Motor neuron (in vitro differentiated cells): Measurements from ENCODE around the gene SMIM22. TPM values are rescaled to one million over a fixed set of nuclear protein-coding genes. Genes with fewer than 3 reads are reported as not detected.

Experiments
- ATAC-seq, 8 experiments: fragments of 200-7000 bp; cut with Tn5 transposase; replicated peaks in 6 of 8; 2 replicates each; pipeline ENCODE4 v1.8.0; 2021; ENCODE audit warnings: mild to moderate bottlenecking in 8 of 8, moderate library complexity in 8 of 8
- H3K27ac ChIP-seq, 2 donors: fragments of 250-450 bp; sonication (Bioruptor Pico); 2 replicates each; pipeline ENCODE4 v1.9.0; 2021; ENCODE audit warnings: antibody characterized with exemption in 2 of 2, mild to moderate bottlenecking in 2 of 2, moderate library complexity in 1 of 2
- H3K4me1 ChIP-seq, 2 donors: fragments of 250-450 bp; sonication (Bioruptor Pico); replicated peaks in 1 of 2; 2 replicates each; pipeline ENCODE4 v1.6.1; 2021; ENCODE audit warnings: antibody characterized with exemption in 2 of 2, mild to moderate bottlenecking in 2 of 2, moderate library complexity in 1 of 2
- H3K4me3 ChIP-seq, 5 donors: fragments of 250-450 bp; sonication (Bioruptor Pico); 2 replicates each; pipeline ENCODE4 v1.9.0; 2021; ENCODE audit warnings: antibody characterized with exemption in 5 of 5, mild to moderate bottlenecking in 5 of 5, moderate library complexity in 4 of 5
- WGBS, 10 experiments: fragments of 450-650 bp; shearing (Covaris generic); methylation state at CpG; one replicate each; pipeline ENCODE4 v1.0.0; 2022; 5-methylcytosine and 5-hydroxymethylcytosine counted together
- in situ Hi-C, 9 experiments: fragments of 400-800 bp; cut with MboI; loops; one replicate each; pipeline ENCODE4 v1.15.0; 2021; ENCODE audit warnings: low sequenced_read_pairs in 9 of 9, low pct_unique_long_range_greater_than_20kb in 2 of 9; ENCODE audit not compliant: unreplicated experiment in 9 of 9
- total RNA-seq, 8 experiments: library from RNA; unstranded; fragments of 300-600 nt; gene quantifications; 2 replicates each; pipeline versions ENCODE4 v1.2.3 to v1.2.4, GENCODE V29; 2022

SMIM22 gene
- total RNA-seq, 8 experiments from 2014 or later: 0.71 to 2.1 (median 0.98) TPM; not detected in 1

DNA sequence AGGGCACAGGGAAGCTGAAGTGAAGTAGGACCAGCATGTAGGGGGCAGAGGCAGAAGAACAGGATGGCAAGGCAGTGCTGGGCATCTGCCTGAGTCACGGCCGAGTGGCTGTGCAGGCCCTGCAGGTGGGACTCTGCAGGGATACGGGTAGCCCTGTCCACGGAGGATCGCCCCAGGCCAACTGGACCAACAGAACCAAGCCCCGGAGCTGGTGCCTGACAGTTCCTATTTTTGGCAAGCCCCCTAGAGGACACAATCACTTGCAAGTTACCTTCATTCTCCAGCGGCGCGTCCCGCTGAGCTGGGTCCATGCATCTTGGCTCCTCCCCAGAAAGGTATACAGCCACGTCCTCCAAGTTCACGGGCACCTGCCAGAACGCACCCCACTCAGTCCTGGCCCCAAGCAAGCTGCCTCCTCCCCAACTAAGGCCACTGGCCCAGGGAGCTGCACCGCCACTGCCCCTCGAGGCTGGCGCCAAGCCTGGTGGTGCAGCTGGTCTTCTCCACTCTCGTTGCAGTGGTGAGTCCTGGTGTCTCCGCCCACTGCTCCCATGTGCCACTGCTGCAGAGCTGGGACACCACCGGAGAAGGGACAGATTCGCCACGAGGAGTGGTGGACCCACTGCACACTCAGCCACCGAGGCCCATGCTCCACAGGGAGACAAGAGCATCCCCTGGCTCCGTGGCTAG, 34.8 kb upstream of the SMIM22 start:
- in situ Hi-C loops: no loop called here

DNA sequence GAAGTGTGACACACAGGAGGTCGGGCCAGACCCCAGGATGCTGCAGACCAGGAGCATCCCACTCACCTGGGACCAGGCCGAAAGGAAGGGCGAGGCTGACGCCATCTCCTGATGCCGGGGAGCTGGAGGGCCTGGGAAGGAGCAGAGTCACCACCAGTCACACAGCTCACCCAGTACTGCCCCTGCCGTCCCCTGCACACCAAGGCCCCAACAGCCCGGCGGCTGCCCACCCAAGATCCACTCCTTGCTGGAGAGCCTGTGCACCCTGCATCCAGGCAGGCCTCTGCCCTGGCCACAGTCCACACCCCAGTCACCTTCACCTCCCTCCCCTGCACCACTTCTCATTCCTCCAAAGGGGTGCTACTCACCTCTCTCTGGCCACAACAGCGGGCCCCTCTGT, 33.0 kb upstream of the SMIM22 start:
- no peak for ATAC-seq
- in situ Hi-C loops: no loop called here
- Histone ChIP-seq H3K4me1 (peaks cover 5 to 7% of the 10 kb centered on the region in 2 donors), H3K4me3 (no peak overlapping the region), H3K27ac (no peak overlapping the region)
- WGBS, 10 experiments: 40 to 100% (median 100%) methylated on average over 1 of the region's 9 CpGs; no CpG with 5 or more reads in 6 of the 10 experiments

More for the DNA sequence above, 34.8 kb upstream of the SMIM22 start:
- H3K4me3 ChIP-seq: no peak overlapping the region
- 97 to 100% (median 98%) methylated on average over 1 to 11 of the region's 23 CpGs; no CpG with 5 or more reads in 7 of the 10 experiments for WGBS, 10 experiments
- H3K27ac ChIP-seq: no peak overlapping the region
- H3K4me1 ChIP-seq: no peaks in the 10 kb centered on the region
- no peak for ATAC-seq

DNA sequence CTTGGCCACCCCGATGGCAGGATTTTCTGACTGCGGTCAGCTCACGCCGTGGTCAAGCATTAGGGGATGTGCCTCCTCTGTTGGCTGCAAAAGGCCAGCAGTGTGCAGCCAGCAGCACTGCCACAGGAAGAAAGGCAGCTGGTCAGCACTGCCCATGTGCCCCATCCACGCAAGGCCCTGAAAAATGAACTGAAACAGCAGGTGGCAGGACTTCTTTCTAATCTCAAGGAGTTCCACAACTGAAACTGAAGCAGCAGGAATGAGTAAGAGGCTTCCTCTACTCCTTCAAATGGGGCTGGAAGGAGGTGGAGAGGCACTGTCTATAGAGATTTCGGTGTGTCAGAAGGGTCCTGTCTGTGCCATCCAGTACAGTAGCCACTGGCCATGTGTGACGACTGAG, 31.4 kb upstream of the SMIM22 start:
- H3K27ac ChIP-seq: no peak overlapping the region
- peaks cover 7 to 8% of the 10 kb centered on the region in 2 donors for H3K4me1 ChIP-seq
- no peak for ATAC-seq
- WGBS, 10 experiments: 83 to 100% (median 90%) methylated on average over 1 to 6 of the region's 7 CpGs; no CpG with 5 or more reads in 3 of the 10 experiments
- in situ Hi-C loops: no loop called here
- no peak overlapping the region for H3K4me3 ChIP-seq

DNA sequence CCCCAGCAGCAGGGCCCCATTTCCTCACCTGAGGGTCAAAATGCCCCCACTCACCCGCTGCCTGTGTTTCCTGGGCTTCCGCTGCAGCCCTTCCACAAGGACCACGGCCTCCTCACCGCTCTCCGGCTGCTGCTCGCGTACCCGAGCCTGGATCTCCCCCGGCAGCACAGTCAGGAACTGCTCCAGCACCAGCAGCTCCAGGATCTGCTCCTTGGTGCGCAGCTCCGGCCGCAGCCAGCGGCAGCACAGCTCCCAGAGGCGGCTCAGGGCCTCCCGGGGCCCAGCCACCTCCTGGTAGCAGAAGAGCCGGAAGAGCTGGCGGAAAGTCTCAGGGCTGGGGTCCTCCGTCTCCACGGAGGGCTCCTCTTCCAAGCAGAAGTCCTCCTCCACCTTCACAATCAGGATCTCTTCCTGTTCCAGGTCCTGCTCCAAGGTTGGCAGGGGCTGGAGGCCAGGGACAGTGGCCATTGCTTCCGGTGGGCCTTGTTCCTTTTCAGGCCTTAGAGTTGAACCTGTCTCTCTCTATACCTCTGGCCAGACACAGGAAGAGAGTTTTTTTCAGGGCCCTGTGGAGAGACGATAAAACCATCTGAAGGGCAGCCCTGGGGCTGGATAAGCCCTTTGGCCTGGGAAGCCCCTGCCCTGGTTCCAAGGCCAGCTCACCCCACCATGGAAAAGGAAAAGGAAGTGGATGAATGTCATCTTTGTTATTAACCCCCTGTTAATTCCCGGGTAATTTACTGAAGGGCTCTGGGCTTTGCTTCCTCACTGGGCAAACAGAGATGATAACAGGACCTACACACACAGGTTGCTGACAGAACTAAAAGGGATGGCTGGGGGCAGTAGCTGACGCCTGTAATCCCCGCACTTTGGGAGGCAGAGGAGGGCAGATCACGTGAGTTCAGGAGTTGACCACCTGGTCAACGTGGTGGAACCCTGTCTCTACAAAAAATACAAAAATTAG, 29.4 kb upstream of the SMIM22 start:
- H3K4me1 ChIP-seq: peaks cover 7 to 12% of the 10 kb centered on the region in 2 donors
- peak overlapping the region; percentile 74 to 95 (median 92) for H3K4me3 ChIP-seq
- in situ Hi-C loops: no loop called here
- 0 to 93% (median 50%) methylated on average over 1 to 17 of the region's 26 CpGs; no CpG with 5 or more reads in 1 of the 10 experiments for WGBS, 10 experiments
- ATAC-seq: no peak
- peak overlapping the region in 1 of 2 donors; percentile 52 for H3K27ac ChIP-seq

DNA sequence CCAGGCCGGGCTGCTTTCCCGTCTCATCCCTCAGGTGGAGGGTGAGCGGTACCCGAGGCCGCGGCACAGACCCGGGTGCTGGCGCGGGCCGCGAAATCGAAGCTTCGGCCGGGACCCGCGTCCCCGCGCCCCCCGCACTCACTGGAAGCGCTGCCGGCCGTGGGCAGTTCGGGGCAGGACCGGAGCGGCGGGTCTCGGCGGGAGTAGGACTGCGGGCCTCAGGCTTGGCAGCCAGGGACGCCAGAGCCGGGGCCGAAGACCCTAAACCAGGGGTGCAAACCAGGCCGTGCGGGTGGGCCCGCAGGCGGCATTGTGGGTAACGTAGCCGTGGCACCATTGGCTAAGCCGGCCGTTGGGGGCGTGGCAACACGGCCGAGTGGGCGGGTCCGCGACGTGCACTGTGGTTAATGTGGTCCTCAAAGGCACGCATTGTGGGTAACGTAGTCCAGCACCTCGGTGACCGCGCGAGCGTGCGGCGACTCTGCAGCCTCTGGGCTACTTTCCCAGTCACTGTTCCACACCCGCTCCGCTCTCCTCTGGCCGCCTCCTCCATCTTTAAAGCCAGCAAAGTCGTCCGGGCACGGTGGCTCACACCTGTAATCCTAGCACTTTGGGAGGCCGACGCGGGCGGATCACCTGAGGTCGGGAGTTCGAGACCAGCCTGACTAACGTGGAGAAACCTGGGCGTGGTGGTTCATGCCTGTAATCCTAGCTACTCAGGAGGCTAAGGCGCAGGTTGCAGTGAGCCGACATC, 28.1 kb upstream of the SMIM22 start, which contains the start of gene ZNF500:
ZNF500 (minus strand) TSS at position 288 of the 754 bp plus-strand sequence. CDS start 1,184 bp downstream, outside the sequence.
- ATAC-seq: peak; percentile 84 to 93 (median 91)
- in situ Hi-C loops: no loop called here
- H3K4me1 ChIP-seq: peaks cover 7 to 12% of the 10 kb centered on the region in 2 donors
- 6 to 100% (median 36%) methylated on average over 1 to 25 of the region's 72 CpGs; no CpG with 5 or more reads in 2 of the 10 experiments for WGBS, 10 experiments
- peak within 1 kb of the TSS; percentile 74 to 95 (median 92) for H3K4me3 ChIP-seq
- peak within 1 kb of the TSS; percentile 52 to 81 for H3K27ac ChIP-seq

DNA sequence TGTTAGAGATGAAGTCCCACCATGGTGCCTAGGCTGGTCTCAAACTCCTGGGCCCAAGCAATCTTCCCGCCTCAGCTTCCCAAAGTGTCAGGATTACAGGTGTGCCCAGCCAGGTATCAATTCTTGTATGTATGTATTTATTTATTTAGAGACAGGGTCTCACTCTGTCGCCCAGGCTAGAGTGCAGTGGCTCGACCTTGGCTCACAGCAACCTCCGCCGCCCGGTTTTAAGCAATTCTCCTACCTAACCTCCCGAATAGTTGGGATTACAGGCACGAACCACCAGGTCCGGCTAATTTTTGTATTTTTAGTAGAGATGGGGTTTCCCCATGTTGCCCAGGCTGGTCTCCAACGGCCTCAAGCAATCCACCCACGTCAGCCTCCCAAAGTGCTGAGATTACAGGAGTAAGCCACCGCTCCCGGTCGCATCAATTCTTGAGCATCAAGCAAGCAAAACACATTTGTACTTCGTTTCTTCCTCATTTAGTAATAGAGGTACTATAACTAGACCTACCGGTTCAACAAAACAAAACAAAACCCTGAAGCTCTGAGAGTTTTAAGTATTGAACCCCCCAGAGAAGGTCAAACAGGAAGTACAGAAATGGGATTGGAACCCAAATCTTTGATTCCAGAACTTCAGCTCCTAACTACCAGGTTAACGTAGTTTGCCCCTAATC, 27.2 kb upstream of the SMIM22 start:
- peak in 2 of 8 experiments; percentile 1 to 2 for ATAC-seq
- WGBS, 10 experiments: 20 to 79% (median 50%) methylated on average over 1 to 11 of the region's 17 CpGs
- Histone ChIP-seq H3K4me3 (peak overlapping the region; percentile 34 to 44 (median 37)), H3K4me1 (peaks cover 7 to 12% of the 10 kb centered on the region in 2 donors), H3K27ac (peak overlapping the region in 1 of 2 donors; percentile 66)
- in situ Hi-C loops: no loop called here

DNA sequence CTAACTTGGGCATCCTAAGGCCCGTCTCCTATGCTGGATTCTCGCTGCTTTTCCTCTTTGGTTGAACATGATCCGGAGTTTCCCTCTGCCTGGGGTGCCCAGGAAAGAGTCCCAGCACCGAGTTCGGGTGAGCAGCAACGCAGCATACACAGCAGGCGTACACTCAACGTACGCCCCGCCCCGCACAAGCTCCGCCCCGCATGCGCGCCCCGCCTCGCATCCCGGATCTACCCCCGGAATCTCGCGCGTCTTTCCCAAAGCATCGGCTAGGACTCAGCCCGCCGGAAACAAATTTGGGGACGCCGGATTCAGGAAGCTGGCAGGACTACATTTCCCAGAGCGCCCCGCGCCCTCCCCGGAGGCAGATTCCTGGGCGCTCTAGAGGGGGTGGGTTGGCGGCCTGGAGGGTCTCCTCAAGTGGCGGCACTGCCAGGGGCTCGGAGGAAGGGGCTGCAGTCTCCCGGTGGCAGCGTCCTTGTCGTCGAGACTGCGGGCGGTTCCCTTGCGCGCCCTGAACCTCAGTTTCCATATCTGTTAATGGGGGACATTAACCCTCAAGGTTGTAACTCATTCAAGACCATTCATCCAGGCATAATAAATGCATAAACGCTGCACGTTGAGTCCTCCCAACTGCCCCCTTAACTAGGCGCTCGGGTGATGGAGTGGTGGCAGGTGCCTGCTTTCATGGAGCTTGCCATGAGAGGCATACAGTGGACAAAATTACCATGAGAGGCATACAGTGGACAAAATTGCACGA, 26.4 kb upstream of the SMIM22 start:
- peak overlapping the region; percentile 34 to 44 (median 37) for H3K4me3 ChIP-seq
- in situ Hi-C loops: no loop called here
- ATAC-seq: peak; percentile 77 to 87 (median 84)
- WGBS, 10 experiments: 0 to 50% (median 23%) methylated on average over 1 to 12 of the region's 48 CpGs; no CpG with 5 or more reads in 2 of the 10 experiments
- peak overlapping the region; percentile 34 to 74 for H3K27ac ChIP-seq
- peaks cover 7 to 12% of the 10 kb centered on the region in 2 donors for H3K4me1 ChIP-seq

DNA sequence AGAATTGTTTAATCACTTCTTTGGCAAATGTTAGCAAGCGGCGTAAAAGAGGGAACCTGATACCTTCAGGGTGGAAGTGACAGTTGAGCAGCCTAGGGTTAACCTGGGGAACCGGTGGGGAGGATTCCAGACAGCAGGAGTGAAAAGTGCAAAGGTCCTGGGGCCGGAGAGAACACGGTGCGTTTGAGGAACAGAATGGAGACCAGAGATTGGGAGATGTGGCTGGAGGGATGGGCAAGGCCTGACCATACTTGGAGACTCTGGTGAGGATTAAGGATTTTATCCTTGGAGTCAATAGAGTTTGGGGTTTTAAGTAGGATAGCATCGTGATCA, 25.9 kb upstream of the SMIM22 start:
- ATAC-seq: no peak
- H3K27ac ChIP-seq: no peak overlapping the region
- WGBS, 10 experiments: 54 to 100% (median 86%) methylated on average over 1 to 6 of the region's 7 CpGs; no CpG with 5 or more reads in 2 of the 10 experiments
- H3K4me3 ChIP-seq: peak overlapping the region in 3 of 5 donors; percentile 35 to 44 (median 44)
- in situ Hi-C loops: no loop called here
- peaks cover 7 to 12% of the 10 kb centered on the region in 2 donors for H3K4me1 ChIP-seq

DNA sequence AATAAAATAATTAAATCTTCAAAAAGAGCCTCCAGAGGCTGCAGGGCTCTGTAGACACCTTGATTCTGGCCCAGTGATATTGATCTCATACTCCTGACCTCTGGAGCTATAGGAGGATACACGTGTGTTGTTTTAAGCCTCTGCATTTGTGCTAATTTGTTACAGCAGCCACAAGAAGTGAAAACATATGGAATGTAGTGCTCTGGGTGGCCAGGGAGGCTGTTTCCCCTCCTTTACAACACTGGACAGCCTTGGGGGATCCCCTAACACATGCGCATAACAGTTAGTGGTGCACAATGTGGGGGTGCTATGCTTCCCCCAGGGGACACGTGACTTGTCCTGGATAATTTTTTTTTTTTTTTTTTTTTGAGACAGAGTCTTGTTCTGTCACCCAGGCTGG, 23.5 kb upstream of the SMIM22 start:
- 40 to 60% (median 44%) methylated on average over 1 to 2 of the region's 3 CpGs; no CpG with 5 or more reads in 7 of the 10 experiments for WGBS, 10 experiments
- H3K4me3 ChIP-seq: no peak overlapping the region
- H3K4me1 ChIP-seq: peaks cover 0 to 7% of the 10 kb centered on the region in 2 donors
- no peak overlapping the region for H3K27ac ChIP-seq
- in situ Hi-C loops: no loop called here
- ATAC-seq: peak in 1 of 8 experiments; percentile 9

DNA sequence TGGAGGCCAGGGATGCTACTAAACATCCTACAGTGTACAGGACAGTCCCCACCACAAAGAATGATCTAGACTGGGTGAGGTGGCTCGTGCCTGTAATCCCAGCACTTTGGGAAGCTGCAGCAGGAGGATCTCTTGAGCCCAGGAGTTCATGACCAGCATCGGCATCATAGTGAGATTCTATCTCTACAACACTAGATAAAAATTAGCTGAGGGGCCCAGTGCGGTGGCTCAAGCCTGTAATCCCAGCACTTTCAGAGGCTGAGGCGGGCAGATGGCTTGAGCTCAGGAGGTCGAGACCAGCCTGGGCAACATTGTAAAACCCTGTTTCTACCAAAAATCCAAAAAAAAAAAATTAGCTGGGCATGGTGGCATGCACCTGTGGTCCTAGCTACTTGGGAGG, 22.8 kb upstream of the SMIM22 start:
- Histone ChIP-seq H3K4me3 (no peak overlapping the region), H3K27ac (no peak overlapping the region), H3K4me1 (peaks cover 0 to 5% of the 10 kb centered on the region in 2 donors)
- ATAC-seq: no peak
- in situ Hi-C loops: no loop called here
- 60 to 100% (median 90%) methylated on average over 1 to 4 of the region's 5 CpGs; no CpG with 5 or more reads in 4 of the 10 experiments for WGBS, 10 experiments

DNA sequence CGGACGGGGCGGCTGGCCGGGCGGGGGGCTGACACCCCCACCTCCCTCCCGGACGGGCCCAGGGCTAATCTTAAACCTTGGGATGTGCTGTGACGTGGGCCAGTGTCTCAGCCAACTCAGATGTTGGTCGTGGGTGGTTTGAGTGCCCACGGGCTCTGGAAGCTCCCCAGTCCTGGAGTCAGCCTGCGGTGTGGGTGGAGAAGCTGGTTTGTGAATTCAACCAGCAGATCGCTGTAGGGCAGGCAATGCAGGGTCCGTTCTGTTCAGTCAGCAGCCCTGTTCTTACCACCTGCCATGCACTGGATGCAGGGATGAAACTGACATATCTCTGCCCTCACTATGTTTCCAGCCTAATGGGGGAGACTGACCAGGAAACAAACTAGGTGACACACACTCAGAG, 20.2 kb upstream of the SMIM22 start:
- WGBS, 10 experiments: 20 to 100% (median 90%) methylated on average over 1 to 2 of the region's 13 CpGs; no CpG with 5 or more reads in 5 of the 10 experiments
- H3K4me1 ChIP-seq: no peaks in the 10 kb centered on the region
- H3K4me3 ChIP-seq: no peak overlapping the region
- ATAC-seq: peak in 2 of 8 experiments; percentile 12 to 60
- in situ Hi-C loops: no loop called here
- no peak overlapping the region for H3K27ac ChIP-seq
